Keratinocyte (primary cell): ENCODE measurements around the gene TCTN2.

Experiments
- CTCF ChIP-seq, 3 experiments: IDR thresholded peaks in 1 of 3; conservative IDR thresholded peaks in 1 of 3; optimal IDR thresholded peaks in 1 of 3; 2 replicates in 2 of 3; 3 replicates in 1 of 3; pipeline versions ENCODE3 to v1.5.1; 2011; ENCODE audit warnings: low read length in 3 of 3, mild to moderate bottlenecking in 3 of 3, moderate library complexity in 2 of 3, control low read depth in 1 of 3, inconsistent platforms in 1 of 3; ENCODE audit not compliant: insufficient read depth in 2 of 3; ENCODE audit errors: extremely low read depth in 1 of 3
- EZH2 ChIP-seq: IDR thresholded peaks from one replicate; pipeline ENCODE4 v1.6.1; 2012; ENCODE audit warnings: inconsistent platforms, mild to moderate bottlenecking, low read length, moderate library complexity

- no peak for TF ChIP-seq CTCF (optimal IDR thresholded peaks at IDR 0.05 in 1 of 3, IDR thresholded peaks at IDR 0.05 in 1 of 3, conservative IDR thresholded peaks at IDR 0.05 in 1 of 3; ENCODE audit: extremely low read depth in 1 of 3, insufficient read depth in 2 of 3, low read length in 3 of 3)
- no peak for TF ChIP-seq EZH2
Measured at GRCh38 chr12:123621619-123622530, 49.0 kb upstream of the TCTN2 start.
